GM18505 (cell line): ENCODE data around the gene OTULIN.

Source experiments
- ATAC-seq: cut with Tn5 transposase; IDR thresholded peaks from one replicate; pipeline ENCODE4 v1.9.1; 2021; ENCODE audit not compliant: unreplicated experiment
- POLR2A ChIP-seq: IDR thresholded peaks from 4 replicates; pipeline ENCODE4 v1.6.1; 2011; ENCODE audit warnings: borderline replicate concordance; ENCODE audit not compliant: insufficient read depth, insufficient read length; ENCODE audit errors: extremely low read depth

OTULIN gene

GRCh38 chr5:14743601-14744295 lies 79.2 kb downstream of the OTULIN start:
- TF ChIP-seq POLR2A: no peak
- ATAC-seq: no peak

GRCh38 chr5:14744296-14745187 lies 80.0 kb downstream of the OTULIN start:
- TF ChIP-seq POLR2A: no peak
- no peak for ATAC-seq

- ATAC-seq: no peak
- TF ChIP-seq POLR2A: no peak
Measured at GRCh38 chr5:14745188-14745563, 80.7 kb downstream of the OTULIN start.

GRCh38 chr5:14745753-14746152 lies 81.2 kb downstream of the OTULIN start:
- TF ChIP-seq POLR2A: no peak
- no peak for ATAC-seq

- ATAC-seq: no peak
- no peak for TF ChIP-seq POLR2A
Measured at GRCh38 chr5:14748180-14748900, 83.8 kb downstream of the OTULIN start.
